DOHH2 (cell line): ENCODE data around the gene HCRTR1.

Experiments
- H3F3A ChIP-seq: fragments of 200-600 bp; sonication (generic), shearing (Covaris generic); 2 replicates; pipeline ENCODE4 v1.6.0; 2016; ENCODE audit warnings: antibody characterized with exemption, mild to moderate bottlenecking; ENCODE audit not compliant: control insufficient read depth, insufficient read depth
- H3K27ac ChIP-seq: fragments of 200-600 bp; sonication (generic); 2 replicates; pipeline ENCODE4 v1.5.1; 2014; ENCODE audit warnings: low read depth, mild to moderate bottlenecking, low read length, moderate library complexity
- H3K27me3 ChIP-seq: fragments of 200-600 bp; sonication (generic); 2 replicates; pipeline ENCODE4 v1.6.1; 2014; ENCODE audit warnings: mild to moderate bottlenecking, low read length, mixed read lengths; ENCODE audit not compliant: control insufficient read depth
- H3K36me3 ChIP-seq: fragments of 200-600 bp; sonication (generic); 2 replicates; pipeline ENCODE4 v1.6.1; 2014; ENCODE audit warnings: mild to moderate bottlenecking, low read length, moderate library complexity, mixed read lengths; ENCODE audit not compliant: control insufficient read depth
- H3K4me1 ChIP-seq: fragments of 200-600 bp; sonication (generic); 2 replicates; pipeline ENCODE4 v1.6.1; 2014; ENCODE audit warnings: mild to moderate bottlenecking, low read length, mixed read lengths; ENCODE audit not compliant: control insufficient read depth
- H3K4me2 ChIP-seq: fragments of 200-600 bp; sonication (generic); 2 replicates; pipeline ENCODE4 v1.6.0; 2014; ENCODE audit warnings: mild to moderate bottlenecking, low read length, moderate library complexity
- H3K4me3 ChIP-seq: fragments of 200-600 bp; sonication (generic); 2 replicates; pipeline ENCODE4 v1.5.1; 2014; ENCODE audit warnings: mild to moderate bottlenecking, low read length, mixed read lengths
- H3K79me2 ChIP-seq: fragments of 200-600 bp; sonication (generic); 2 replicates; pipeline ENCODE4 v1.6.1; 2014; ENCODE audit warnings: mild to moderate bottlenecking, low read length, mixed read lengths; ENCODE audit not compliant: control insufficient read depth
- H3K9me2 ChIP-seq: fragments of 200-600 bp; sonication (generic); replicated peaks from 2 replicates; pipeline ENCODE4 v1.6.1; 2014; ENCODE audit warnings: mild to moderate bottlenecking, low read length, mixed read lengths; ENCODE audit not compliant: control insufficient read depth
- H3K9me3 ChIP-seq: fragments of 200-600 bp; sonication (generic); 2 replicates; pipeline ENCODE4 v1.6.1; 2014; ENCODE audit warnings: antibody characterized with exemption, low read length, mixed read lengths; ENCODE audit not compliant: control insufficient read depth, insufficient read depth
- H4K20me1 ChIP-seq: fragments of 200-600 bp; sonication (generic); 2 replicates; pipeline ENCODE4 v1.6.0; 2014; ENCODE audit warnings: low read depth, mild to moderate bottlenecking, antibody characterized with exemption, low read length, moderate library complexity; ENCODE audit not compliant: control insufficient read depth, insufficient read depth
- CTCF ChIP-seq: fragments of 200-600 bp; sonication (generic); IDR thresholded peaks from one replicate; pipeline ENCODE4 v1.5.1; 2014; ENCODE audit warnings: antibody characterized with exemption, mild to moderate bottlenecking, low read depth, low read length; ENCODE audit not compliant: poor library complexity, severe bottlenecking
- EZH2phosphoT487 ChIP-seq: fragments of 200-600 bp; sonication (generic); IDR thresholded peaks from 2 replicates; pipeline ENCODE4 v1.6.1; 2017; ENCODE audit warnings: borderline replicate concordance, mild to moderate bottlenecking, antibody characterized with exemption, low read length, moderate library complexity, mixed read lengths

Gene HCRTR1

GRCh38 chr1:31648190-31648589 lies 30.7 kb downstream of the HCRTR1 start:
- Histone ChIP-seq H3F3A (no peaks in the 10 kb centered on the region), H3K4me2 (no peak overlapping the region), H3K9me2 (no peaks in the 10 kb centered on the region), H3K4me1 (peaks cover 19% of the 10 kb centered on the region), H3K27me3 (peaks cover 14% of the 10 kb centered on the region), H4K20me1 (no peaks in the 10 kb centered on the region), H3K36me3 (peaks cover 8% of the 10 kb centered on the region; the same call in 1 of the 2 replicates), H3K79me2 (peaks cover 14% of the 10 kb centered on the region), H3K9me3 (no peaks in the 10 kb centered on the region), H3K27ac (no peak overlapping the region), H3K4me3 (no peak overlapping the region)
- TF ChIP-seq CTCF (no peak), EZH2phosphoT487 (no peak)

GRCh38 chr1:31648641-31649357 lies 31.3 kb downstream of the HCRTR1 start:
- H3K27ac ChIP-seq = no peak overlapping the region
- no peak for TF ChIP-seq EZH2phosphoT487
- no peak for TF ChIP-seq CTCF

GRCh38 chr1:31650161-31651088 lies 32.9 kb downstream of the HCRTR1 start:
- Histone ChIP-seq H3K79me2 (no peaks in the 10 kb centered on the region), H3K27me3 (peaks cover 14% of the 10 kb centered on the region), H3K4me3 (no peak overlapping the region), H3K9me3 (no peaks in the 10 kb centered on the region), H3K36me3 (no peaks in the 10 kb centered on the region), H3K9me2 (no peaks in the 10 kb centered on the region), H3K4me1 (peaks cover 8% of the 10 kb centered on the region), H3K27ac (no peak overlapping the region), H3F3A (no peaks in the 10 kb centered on the region), H3K4me2 (no peak overlapping the region), H4K20me1 (no peaks in the 10 kb centered on the region)
- TF ChIP-seq EZH2phosphoT487 = no peak
- no peak for TF ChIP-seq CTCF

More at GRCh38 chr1:31648641-31649357, 31.3 kb downstream of the HCRTR1 start:
- Histone ChIP-seq H3K36me3 (peaks cover 8% of the 10 kb centered on the region; the same call in 1 of the 2 replicates), H3F3A (no peaks in the 10 kb centered on the region), H3K4me1 (peaks cover 13% of the 10 kb centered on the region), H3K27me3 (peaks cover 14% of the 10 kb centered on the region), H3K4me3 (no peak overlapping the region), H3K79me2 (peaks cover 8% of the 10 kb centered on the region), H4K20me1 (no peaks in the 10 kb centered on the region), H3K9me2 (no peaks in the 10 kb centered on the region), H3K4me2 (no peak overlapping the region), H3K9me3 (no peaks in the 10 kb centered on the region)
